Fibroblast of gingiva (primary cell): Measurements from ENCODE around the gene C18orf32.
A peak's percentile ranks its signal among the peaks of the same experiment; 100 is the strongest.
"Not testable (repeated sequence)": the region's sequence is repeated elsewhere in the genome, so short reads cannot be mapped to it uniquely, and the experiment has no call there.

Experiments used
- DNase-seq: peaks from one replicate; pipeline ENCODE4 v3.0.0-alpha.2; 2011; ENCODE audit warnings: low read depth

C18orf32 gene

GRCh38 chr18:49486953-49487710 lies at the start of gene C18orf32:
Gene C18orf32, minus strand, starts transcription at chr18:49487234. Its CDS starts 3,486 bp downstream, at chr18:49483748.
- DNase-seq = peak; percentile 93

GRCh38 chr18:49534846-49535601 lies 48.0 kb upstream of the C18orf32 start:
- no peak for DNase-seq

GRCh38 chr18:49531678-49532153 lies 44.7 kb upstream of the C18orf32 start:
- DNase-seq = no peak

- no peak for DNase-seq
Measured at GRCh38 chr18:49529596-49529995, 42.6 kb upstream of the C18orf32 start.

- DNase-seq = no peak
Measured at GRCh38 chr18:49527631-49528327, 40.7 kb upstream of the C18orf32 start.

GRCh38 chr18:49525981-49526380 lies 38.9 kb upstream of the C18orf32 start:
- DNase-seq = no peak

GRCh38 chr18:49524951-49525350 lies 37.9 kb upstream of the C18orf32 start:
- DNase-seq = no peak

- DNase-seq = no peak
Measured at GRCh38 chr18:49524349-49524748, 37.3 kb upstream of the C18orf32 start.

GRCh38 chr18:49523580-49524093 lies 36.6 kb upstream of the C18orf32 start:
- not testable (repeated sequence) for DNase-seq

- DNase-seq = no peak
Measured at GRCh38 chr18:49521216-49521835, 34.3 kb upstream of the C18orf32 start.

GRCh38 chr18:49520661-49521145 lies 33.7 kb upstream of the C18orf32 start:
- no peak for DNase-seq

- DNase-seq = no peak
Measured at GRCh38 chr18:49519101-49519971, 32.3 kb upstream of the C18orf32 start.

- DNase-seq = no peak
Measured at GRCh38 chr18:49517483-49517882, 30.4 kb upstream of the C18orf32 start.

- no peak for DNase-seq
Measured at GRCh38 chr18:49515516-49515915, 28.5 kb upstream of the C18orf32 start.

- DNase-seq = not testable (repeated sequence)
Measured at GRCh38 chr18:49515003-49515402, 28.0 kb upstream of the C18orf32 start.

- no peak for DNase-seq
Measured at GRCh38 chr18:49514577-49514976, 27.5 kb upstream of the C18orf32 start.

GRCh38 chr18:49512876-49513275 lies 25.8 kb upstream of the C18orf32 start:
- DNase-seq = not testable (repeated sequence)

- peak; percentile 34 for DNase-seq
Measured at GRCh38 chr18:49510393-49511115, 23.5 kb upstream of the C18orf32 start.

GRCh38 chr18:49506438-49506837 lies 19.4 kb upstream of the C18orf32 start:
- not testable (repeated sequence) for DNase-seq

- DNase-seq = no peak
Measured at GRCh38 chr18:49503931-49504330, 16.9 kb upstream of the C18orf32 start.
